ENCODE measurements around the gene ASPDH. TPM values are rescaled to one million over a fixed set of nuclear protein-coding genes. Genes with fewer than 3 reads are reported as not detected.

The ASPDH gene
- total and polyA plus RNA-seq, 7 donors, result not detected

- Histone ChIP-seq H3K36me3 (ENCODE audit: insufficient read depth in 1 of 2, low read depth in 1 of 2) (no peaks in the 10 kb centered on the region), H3K4me3 (no peak overlapping the region), H3K9me3 (no peaks in the 10 kb centered on the region), H3K27ac (no peak overlapping the region), H3K4me1 (peaks cover 14% of the 10 kb centered on the region), H3K27me3 (ENCODE audit: insufficient read depth in 3 of 3, low read length in 2 of 3) (no peaks in the 10 kb centered on the region)
- TF ChIP-seq CTCF (IDR thresholded peaks at IDR 0.05), result no peak
- peak; percentile 4 to 16 for DNase-seq
- WGBS, 3 donors, result 36 to 51% (median 40%) methylated on average over 6 to 7 of the region's 7 CpGs
- ATAC-seq, result no peak
- intact Hi-C loops (cut with DNase I), result no loop called here
Observed at GRCh38 chr19:50494186-50495019, 19.3 kb downstream of the ASPDH start.

GRCh38 chr19:50493171-50493570, 20.5 kb downstream of the ASPDH start:
- WGBS, 3 donors, result 44 to 58% (median 51%) methylated on average over 8 of the region's 8 CpGs
- Histone ChIP-seq H3K4me3 (no peak overlapping the region), H3K9me3 (no peaks in the 10 kb centered on the region), H3K27me3 (ENCODE audit: insufficient read depth in 3 of 3, low read length in 2 of 3) (no peaks in the 10 kb centered on the region), H3K27ac (peak overlapping the region; percentile 55), H3K36me3 (ENCODE audit: insufficient read depth in 1 of 2, low read depth in 1 of 2) (no peaks in the 10 kb centered on the region), H3K4me1 (peaks cover 19% of the 10 kb centered on the region)
- DNase-seq (peak; percentile 12 to 35), ATAC-seq (no peak)
- intact Hi-C loops (cut with DNase I), result no loop called here
- TF ChIP-seq CTCF (IDR thresholded peaks at IDR 0.05), result no peak

DNA sequence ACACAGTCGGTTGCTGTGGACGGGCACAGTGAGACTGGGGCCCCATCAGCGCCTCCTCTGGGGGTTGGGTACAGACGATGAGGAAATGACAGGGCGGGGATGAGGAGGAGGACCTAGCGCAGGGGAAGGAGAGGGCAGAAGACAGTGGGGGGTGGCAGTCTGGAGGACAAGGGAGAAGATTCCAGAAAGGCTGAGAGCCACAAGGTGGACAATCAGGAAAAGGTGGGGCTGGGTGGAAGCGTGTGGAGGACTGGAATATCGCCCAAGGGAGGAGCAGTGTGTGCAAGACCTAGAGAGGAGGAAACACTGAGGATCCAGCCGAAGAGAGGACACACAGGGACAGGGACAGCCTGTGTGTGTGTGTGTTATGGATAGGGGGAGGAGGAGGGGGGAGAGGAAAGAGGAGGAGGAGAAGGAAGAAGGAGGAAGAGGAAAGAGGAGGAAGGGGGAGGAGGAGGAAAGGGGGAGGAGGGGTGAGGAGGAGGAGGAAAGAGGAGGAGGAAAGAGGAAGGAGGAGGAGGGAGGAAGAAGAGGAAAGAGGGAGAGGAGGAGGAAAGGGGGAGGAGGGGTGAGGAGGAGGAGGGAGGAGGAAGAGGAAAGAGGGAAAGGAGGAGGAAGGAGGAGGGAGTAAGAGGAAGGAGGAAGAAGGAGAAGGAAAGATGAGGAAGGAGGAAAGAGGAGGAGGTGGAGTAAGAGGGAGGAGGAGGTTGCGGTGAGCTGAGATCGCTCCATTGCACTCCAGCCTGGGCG, 21.2 kb downstream of the ASPDH start:
- Histone ChIP-seq H3K27ac (peak overlapping the region; percentile 67), H3K4me1 (peaks cover 19% of the 10 kb centered on the region), H3K36me3 (ENCODE audit: insufficient read depth in 1 of 2, low read depth in 1 of 2) (peaks cover 0 to 2% of the 10 kb centered on the region in 2 donors), H3K4me3 (no peak overlapping the region), H3K27me3 (ENCODE audit: insufficient read depth in 3 of 3, low read length in 2 of 3) (no peaks in the 10 kb centered on the region), H3K9me3 (no peaks in the 10 kb centered on the region)
- intact Hi-C loops (cut with DNase I), result no loop called here
- ATAC-seq (peak; percentile 17 to 53 (median 28)), DNase-seq (peak; percentile 43 to 60)
- TF ChIP-seq CTCF (IDR thresholded peaks at IDR 0.05), result no peak
- 6 to 21% (median 9%) methylated on average over 8 to 11 of the region's 12 CpGs for WGBS, 3 donors

DNA sequence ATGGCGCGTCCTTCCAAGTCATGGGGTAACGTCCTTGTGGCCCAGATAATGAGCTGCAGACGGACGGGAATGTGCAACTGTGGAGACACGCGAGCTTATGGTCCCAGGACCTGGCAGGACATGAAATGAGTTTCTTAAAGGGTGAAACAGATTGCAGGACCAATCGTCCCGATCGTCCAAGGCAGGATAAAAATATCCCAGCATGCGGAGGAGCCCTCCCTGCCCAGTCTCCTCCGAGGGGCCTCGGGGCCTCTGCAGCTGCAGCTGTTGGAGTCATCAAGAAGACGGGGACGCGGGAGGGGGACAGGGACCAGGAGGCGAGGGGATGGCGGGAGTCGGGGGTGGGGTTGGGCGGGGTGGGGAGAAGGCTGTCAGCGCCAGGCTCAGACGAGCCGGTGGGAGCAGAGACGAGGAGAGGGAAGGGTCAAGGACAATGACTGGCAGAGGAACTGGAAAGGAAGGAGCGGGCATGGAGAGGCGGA, 22.7 kb downstream of the ASPDH start:
- H3K27ac ChIP-seq, result peak overlapping the region; percentile 67

More for the DNA sequence above, 22.7 kb downstream of the ASPDH start:
- Histone ChIP-seq H3K4me3 (peak overlapping the region; percentile 41), H3K4me1 (peaks cover 19% of the 10 kb centered on the region), H3K9me3 (no peaks in the 10 kb centered on the region), H3K27me3 (ENCODE audit: insufficient read depth in 3 of 3, low read length in 2 of 3) (no peaks in the 10 kb centered on the region), H3K36me3 (ENCODE audit: insufficient read depth in 1 of 2, low read depth in 1 of 2) (peaks cover 0 to 14% of the 10 kb centered on the region in 2 donors)
- intact Hi-C loops (cut with DNase I), result no loop called here
- no peak for TF ChIP-seq CTCF (IDR thresholded peaks at IDR 0.05)
- ATAC-seq, result peak; percentile 56 to 83 (median 76)
- DNase-seq, result peak; percentile 75 to 85
- 6 to 9% (median 7%) methylated on average over 26 of the region's 26 CpGs for WGBS, 3 donors
